Body of pancreas (tissue), 4 donors: Measurements from ENCODE around the gene EMILIN3.

Experiments
- CTCF ChIP-seq, 7 experiments: fragments of 450-650 bp in 4 of 7; fragments of 200-600 bp in 3 of 7; sonication (generic) in 3 of 7; IDR thresholded peaks; one replicate each; pipeline ENCODE4 v1.5.1; 2016 to 2019; ENCODE audit warnings: antibody characterized with exemption in 7 of 7
- POLR2A ChIP-seq, 3 donors: fragments of 450-650 bp; IDR thresholded peaks; one replicate each; pipeline ENCODE4 v1.6.1; 2016; ENCODE audit warnings: antibody characterized with exemption in 3 of 3, mild to moderate bottlenecking in 2 of 3

GRCh38 chr20:41334036-41334435, 32.6 kb downstream of the EMILIN3 start:
- TF ChIP-seq CTCF (IDR thresholded peaks at IDR 0.05) (no peak), POLR2A (IDR thresholded peaks at IDR 0.05) (no peak)
